Measurements from ENCODE around the gene SLC38A7.
"Not testable (repeated sequence)": the region's sequence is repeated elsewhere in the genome, so short reads cannot be mapped to it uniquely, and the experiment has no call there.

SLC38A7 gene

GRCh38 chr16:58684354-58685083 is at the start of gene SLC38A7:
SLC38A7 (minus strand) TSS chr16:58684770; CDS start chr16:58680126, 4,644 bp downstream.
- DNase-seq (ENCODE audit: low read depth) = peak; percentile 59

DNA sequence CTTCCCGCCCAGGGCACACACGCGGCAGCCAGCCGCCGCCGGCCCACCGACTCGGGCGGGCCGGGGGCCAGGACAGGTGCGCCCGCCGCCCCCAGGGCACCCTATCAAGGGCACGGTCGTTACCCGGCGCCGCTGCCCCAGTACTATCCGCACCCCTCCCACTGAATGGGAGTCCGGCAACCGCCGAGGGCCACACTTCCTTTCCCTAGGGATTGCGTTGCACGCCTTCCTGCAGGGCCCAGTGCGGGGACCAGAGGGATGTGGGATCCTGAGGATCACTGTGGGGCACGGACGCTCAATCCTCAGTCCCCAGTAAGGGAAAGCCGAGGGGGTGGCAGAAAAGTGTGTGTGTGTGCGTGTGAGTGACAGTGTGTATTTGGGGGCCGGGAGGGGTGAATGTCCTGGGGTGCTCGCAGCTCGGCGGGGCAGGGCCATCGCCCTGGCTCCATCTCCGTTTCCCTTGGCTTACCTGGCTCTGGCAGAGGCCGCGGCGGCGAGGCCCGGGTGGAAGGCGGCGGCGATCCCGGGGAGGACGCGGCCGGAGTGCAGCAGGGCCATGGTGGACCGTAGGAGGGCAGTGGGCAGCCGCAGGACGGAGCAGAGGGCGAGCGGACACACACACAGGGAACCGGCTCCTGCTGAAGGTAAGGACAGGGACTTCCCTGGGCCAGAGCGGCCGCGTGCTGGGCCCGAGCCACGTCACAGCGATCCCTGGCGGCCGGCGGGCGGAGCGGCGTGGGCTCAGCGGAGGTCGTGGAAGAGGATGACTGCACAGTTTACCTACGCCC is 49.3 kb upstream of the SLC38A7 start, which contains the start of gene GOT2:
GOT2 (minus strand) TSS at position 646 of the 788 bp plus-strand sequence; CDS start at position 558, 88 bp downstream.
- DNase-seq (ENCODE audit: low read depth) = peak; percentile 67

DNA sequence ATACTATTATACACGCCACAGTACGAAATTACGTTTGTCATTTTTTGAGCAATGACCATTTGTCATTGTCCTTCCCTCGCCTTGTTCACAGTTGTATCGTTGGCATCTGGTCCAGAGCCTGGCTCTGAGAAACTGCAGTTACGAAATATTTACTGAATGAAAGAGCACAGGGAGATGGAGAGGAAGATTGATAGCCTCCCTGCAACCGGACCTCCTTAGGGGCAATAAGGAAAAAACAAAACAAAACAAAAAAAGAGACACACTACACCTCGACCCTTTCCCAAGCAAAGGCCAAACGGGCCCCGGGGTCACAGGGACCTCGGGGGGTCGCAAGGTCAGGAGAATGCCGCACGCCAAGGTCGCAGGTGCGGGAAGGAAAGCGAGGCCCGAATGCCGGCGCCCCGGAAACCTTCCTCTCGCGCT is 48.7 kb upstream of the SLC38A7 start:
- DNase-seq (ENCODE audit: low read depth) = no peak

DNA sequence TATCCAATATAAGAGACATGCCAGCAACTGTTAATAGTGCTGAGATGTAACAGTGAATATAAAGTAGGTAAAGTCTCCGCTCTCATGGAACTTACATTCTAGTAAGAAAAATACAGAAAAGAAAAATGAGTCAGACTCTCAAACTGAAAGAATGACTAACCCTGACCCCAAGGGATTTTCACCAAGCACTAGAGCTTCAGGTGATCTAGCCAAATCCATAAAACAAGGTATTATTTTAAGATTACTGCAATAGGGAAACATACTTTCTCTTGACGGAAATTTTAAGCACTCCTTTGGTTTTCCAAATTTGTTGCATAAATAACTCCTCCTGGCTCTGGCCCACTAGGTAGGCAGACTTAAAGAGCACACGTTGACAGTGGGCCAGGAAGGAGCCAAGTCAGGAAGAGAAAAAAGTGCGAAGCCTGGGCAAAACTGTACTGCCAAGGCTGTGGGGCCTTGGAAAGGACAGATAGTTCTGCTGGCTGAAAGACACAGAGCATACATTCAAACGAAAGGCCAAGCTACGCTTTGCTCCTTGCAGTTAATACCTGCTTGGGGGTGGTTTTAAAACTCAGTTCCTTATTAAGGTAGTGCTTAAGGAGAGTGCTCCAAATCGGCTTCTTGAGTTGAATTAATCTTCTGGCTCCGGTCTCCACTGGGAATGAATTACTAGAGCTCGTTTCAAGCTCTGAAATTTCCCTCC is 48.1 kb upstream of the SLC38A7 start:
- DNase-seq (ENCODE audit: low read depth) = peak; percentile 8

- DNase-seq (ENCODE audit: low read depth) = no peak
These were observed 46.3 kb upstream of the SLC38A7 start for GRCh38 chr16:58730724-58731370.

GRCh38 chr16:58727796-58728568 is 43.4 kb upstream of the SLC38A7 start:
- DNase-seq (ENCODE audit: low read depth) = no peak

- no peak for DNase-seq (ENCODE audit: low read depth)
These were observed 42.6 kb upstream of the SLC38A7 start for GRCh38 chr16:58727028-58727781.

DNA sequence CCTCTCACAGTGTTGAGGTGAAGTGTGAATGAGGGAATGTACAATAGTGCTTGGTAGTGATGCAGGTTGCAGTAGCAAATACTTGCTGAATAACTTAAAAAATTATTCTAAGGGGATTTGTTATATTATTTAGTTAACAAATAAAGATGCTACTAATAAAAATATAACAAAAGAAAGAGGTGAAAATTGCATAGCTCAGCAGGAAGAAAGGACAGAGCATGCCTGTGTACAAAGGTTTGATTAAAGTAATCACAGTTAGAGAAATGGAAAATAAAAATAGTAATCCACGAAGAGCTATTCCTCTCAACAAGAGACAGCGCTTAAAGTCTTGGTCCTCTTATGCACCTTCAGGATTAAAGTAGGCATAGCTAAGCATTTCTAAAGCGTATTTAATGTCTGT is 38.5 kb upstream of the SLC38A7 start:
- DNase-seq (ENCODE audit: low read depth) = no peak

DNA sequence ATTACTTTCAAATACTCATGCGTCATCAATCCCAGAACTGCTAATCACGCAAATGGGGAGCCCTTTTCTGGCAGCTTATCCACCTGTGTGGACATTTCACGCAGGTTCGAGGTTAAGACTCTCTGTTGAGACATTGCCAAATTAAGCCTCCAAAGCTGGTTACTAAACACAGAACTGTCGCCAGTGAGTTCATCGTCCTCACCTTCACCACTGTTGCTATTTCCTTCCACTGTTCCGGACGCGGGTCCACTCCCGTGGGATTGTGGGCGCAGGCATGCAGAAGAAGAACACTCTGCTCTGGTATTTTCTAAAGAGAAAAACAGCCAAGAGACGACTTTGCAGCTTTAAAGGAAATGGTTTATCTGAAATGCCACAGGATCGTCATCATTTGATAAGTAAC is 33.4 kb upstream of the SLC38A7 start:
- no peak for DNase-seq (ENCODE audit: low read depth)

GRCh38 chr16:58716468-58716867 is 31.9 kb upstream of the SLC38A7 start:
- no peak for DNase-seq (ENCODE audit: low read depth)

- no peak for DNase-seq (ENCODE audit: low read depth)
These were observed 29.2 kb upstream of the SLC38A7 start for GRCh38 chr16:58713742-58714141.

- no peak for DNase-seq (ENCODE audit: low read depth)
These were observed 24.8 kb upstream of the SLC38A7 start for GRCh38 chr16:58709333-58709732.

- DNase-seq (ENCODE audit: low read depth) = no peak
These were observed 14.6 kb upstream of the SLC38A7 start for GRCh38 chr16:58699151-58699550.

- no peak for DNase-seq (ENCODE audit: low read depth)
These were observed 10.8 kb upstream of the SLC38A7 start for GRCh38 chr16:58695368-58695767.

- no peak for DNase-seq (ENCODE audit: low read depth)
These were observed 7.9 kb upstream of the SLC38A7 start for GRCh38 chr16:58692450-58692849.

- DNase-seq (ENCODE audit: low read depth) = not testable (repeated sequence)
These were observed 2.6 kb upstream of the SLC38A7 start for GRCh38 chr16:58686985-58687706.

GRCh38 chr16:58685084-58685449 is 497 bp upstream of the SLC38A7 start:
- no peak for DNase-seq (ENCODE audit: low read depth)

GRCh38 chr16:58684001-58684353 is 593 bp downstream of the SLC38A7 start:
- no peak for DNase-seq (ENCODE audit: low read depth)

GRCh38 chr16:58679763-58680162 is 4.8 kb downstream of the SLC38A7 start:
- no peak for DNase-seq (ENCODE audit: low read depth)

GRCh38 chr16:58678716-58679115 is 5.9 kb downstream of the SLC38A7 start:
- DNase-seq (ENCODE audit: low read depth) = peak; percentile 14
